Stomach smooth muscle (tissue), 2 donors: ENCODE data around the gene ADPRHL1.

Experiments used
- H3K27ac ChIP-seq: one replicate; pipeline ENCODE4 v1.7.0; 2013; ENCODE audit warnings: mild to moderate bottlenecking, low read length, inconsistent platforms
- H3K27me3 ChIP-seq, 2 donors: one replicate each; pipeline ENCODE4 v1.7.0; 2013; ENCODE audit warnings: low read length in 2 of 2; ENCODE audit not compliant: insufficient read depth in 2 of 2, control insufficient read depth in 1 of 2
- H3K36me3 ChIP-seq, 2 donors: one replicate each; pipeline ENCODE4 v1.7.0; 2013; ENCODE audit warnings: low read length in 2 of 2; ENCODE audit not compliant: control insufficient read depth in 2 of 2, insufficient read depth in 2 of 2
- H3K4me1 ChIP-seq: one replicate; pipeline ENCODE4 v1.7.0; 2013; ENCODE audit warnings: low read length; ENCODE audit not compliant: control insufficient read depth, insufficient read depth
- H3K4me3 ChIP-seq, 2 donors: one replicate each; pipeline ENCODE4 v1.7.0; 2013; ENCODE audit warnings: low read length in 2 of 2
- H3K9ac ChIP-seq, 2 donors: one replicate each; pipeline ENCODE4 v1.7.0; 2013; ENCODE audit warnings: low read length in 2 of 2, mild to moderate bottlenecking in 1 of 2
- H3K9me3 ChIP-seq, 2 donors: one replicate each; pipeline ENCODE4 v1.7.0; 2013; ENCODE audit warnings: low read length in 2 of 2; ENCODE audit not compliant: control insufficient read depth in 2 of 2
- donor health status: healthy.
- donor health status: Pancreatic carcinoma.

ADPRHL1 gene

DNA sequence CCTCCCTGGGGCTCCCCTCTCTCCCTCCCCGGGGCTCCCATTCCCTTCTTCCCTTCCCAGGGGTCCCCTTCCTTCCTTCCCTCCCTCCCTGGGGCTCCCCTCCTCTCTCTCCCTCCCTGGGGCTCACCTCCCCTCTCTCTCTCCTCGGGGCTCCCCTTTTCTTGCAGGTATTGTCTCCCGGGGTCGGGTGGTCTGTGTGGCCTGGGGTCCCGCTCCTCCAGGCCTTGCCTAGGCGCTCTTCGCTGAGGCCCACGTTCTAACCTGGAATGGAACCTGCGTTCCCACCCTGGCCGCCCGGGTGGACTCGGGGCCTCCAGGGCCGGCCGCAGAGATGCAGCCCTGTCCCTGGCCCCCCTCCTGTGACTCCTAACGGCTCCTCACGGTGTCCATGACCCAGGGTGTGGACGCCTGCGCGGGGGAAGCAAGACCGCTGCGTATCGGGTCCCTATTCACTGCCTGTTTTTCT, 38.2 kb upstream of the ADPRHL1 start:
- Histone ChIP-seq H3K27me3 (no peaks in the 10 kb centered on the region), H3K9ac (peak overlapping the region; percentile 85), H3K27ac (peak overlapping the region; percentile 66), H3K4me1 (peaks cover 46% of the 10 kb centered on the region), H3K4me3 (peak overlapping the region; percentile 83), H3K36me3 (peaks cover 0 to 3% of the 10 kb centered on the region in 2 donors), H3K9me3 (no peaks in the 10 kb centered on the region)

DNA sequence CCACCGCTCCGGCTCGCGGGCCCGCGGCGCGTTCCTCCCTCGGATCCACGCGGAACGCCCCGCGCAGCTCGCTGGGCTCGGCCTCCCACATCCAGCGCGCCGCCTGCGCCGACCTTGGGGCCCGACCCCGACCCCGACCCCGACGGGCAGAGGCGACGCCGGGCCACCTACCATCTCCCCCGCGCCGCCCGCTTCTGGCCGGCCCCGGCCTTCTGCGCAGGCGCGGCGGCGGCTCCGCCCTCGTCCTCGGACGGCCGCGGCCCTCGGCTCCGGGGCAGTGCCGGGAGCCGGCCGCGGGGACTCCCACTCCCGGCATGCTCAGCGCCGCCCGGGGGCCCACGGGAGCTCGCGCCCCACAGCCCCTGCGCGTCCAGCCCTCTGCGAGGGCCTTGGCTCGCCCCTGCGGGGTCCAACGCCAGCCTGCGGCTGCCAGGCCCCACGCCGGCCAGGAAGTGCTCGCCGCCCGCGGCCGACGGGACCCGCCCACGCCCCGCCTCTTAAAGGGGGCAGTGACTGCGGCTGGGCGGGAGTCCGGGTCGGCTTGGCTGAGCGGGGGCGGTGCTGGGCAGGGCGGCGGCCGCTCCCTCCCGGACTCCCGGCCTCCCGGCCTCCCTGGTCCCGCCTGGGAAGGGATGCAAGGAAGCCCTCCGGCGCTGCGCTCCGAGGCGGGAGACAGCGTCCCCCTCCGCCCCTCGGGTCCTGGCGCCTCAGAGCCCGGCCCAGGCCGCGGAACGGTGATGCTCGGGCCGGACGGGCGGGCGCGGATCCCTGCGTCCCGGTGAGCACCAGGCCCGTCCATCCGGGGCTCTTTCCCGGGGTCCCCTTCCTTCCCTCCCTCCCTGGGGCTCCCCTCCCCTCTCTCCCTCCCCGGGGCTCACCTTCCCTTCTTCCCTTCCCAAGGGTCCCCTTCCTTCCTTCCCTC, 37.5 kb upstream of the ADPRHL1 start, which contains the start of gene DCUN1D2:
DCUN1D2 (minus strand) TSS at position 216 of the 922 bp plus-strand sequence; CDS start at position 174, 42 bp downstream.
- Histone ChIP-seq H3K9ac (peak within 1 kb of the TSS; percentile 85), H3K4me1 (peaks cover 48% of the 10 kb centered on the region), H3K36me3 (peaks cover 0 to under 1% of the 10 kb centered on the region in 2 donors), H3K27ac (peak within 1 kb of the TSS; percentile 66), H3K27me3 (no peaks in the 10 kb centered on the region), H3K9me3 (no peaks in the 10 kb centered on the region), H3K4me3 (peak within 1 kb of the TSS; percentile 83)

DNA sequence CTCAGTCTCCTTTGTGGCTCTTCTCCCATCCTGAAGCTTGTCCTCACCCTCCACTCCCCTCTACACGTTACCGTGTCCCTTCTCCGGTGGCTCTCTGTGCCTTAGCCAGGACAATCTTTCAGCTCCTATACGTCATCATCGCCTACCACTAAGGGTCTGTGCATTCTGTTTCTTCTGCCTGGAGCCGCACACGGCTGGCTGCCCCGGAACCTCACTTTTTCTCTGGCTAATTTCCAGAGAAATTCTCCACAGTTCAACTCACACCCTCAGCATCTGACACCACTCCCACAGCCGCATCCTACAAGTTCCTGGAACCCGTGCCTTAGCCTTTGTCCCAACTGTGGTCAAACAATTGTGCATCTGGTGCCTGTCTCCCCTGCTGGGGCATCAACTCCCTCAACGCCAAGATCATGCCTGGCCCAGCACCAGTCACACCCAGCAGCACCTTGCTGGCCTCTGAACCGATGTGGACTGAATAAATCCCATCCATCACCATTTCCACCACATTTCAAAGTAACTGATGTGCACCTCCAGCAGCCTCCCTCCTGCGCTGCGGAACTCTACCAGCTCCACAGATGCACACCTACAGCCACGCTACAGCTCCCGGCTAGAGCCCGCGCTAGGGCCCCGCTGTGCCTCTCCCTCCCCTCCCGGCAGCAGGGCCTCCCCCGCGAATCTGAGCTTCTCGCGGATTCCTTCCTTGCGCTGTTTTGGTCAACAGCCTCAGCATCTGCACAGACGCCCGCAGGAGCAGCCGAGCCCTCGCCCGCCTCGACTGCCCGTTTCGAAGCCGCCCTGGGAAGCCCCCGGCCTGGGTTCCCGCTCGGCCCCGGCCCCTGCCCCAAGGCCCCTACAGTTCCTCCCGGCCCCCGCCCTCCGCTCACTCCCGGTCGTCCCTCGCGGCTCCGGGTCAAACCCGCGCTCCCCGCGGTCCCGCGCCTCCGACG, 36.5 kb upstream of the ADPRHL1 start:
- H3K4me1 ChIP-seq, result peaks cover 46% of the 10 kb centered on the region
- no peaks in the 10 kb centered on the region for H3K27me3 ChIP-seq
- peak overlapping the region; percentile 41 for H3K27ac ChIP-seq
- no peaks in the 10 kb centered on the region for H3K9me3 ChIP-seq
- peak overlapping the region; percentile 69 to 73 for H3K9ac ChIP-seq
- H3K36me3 ChIP-seq, result no peaks in the 10 kb centered on the region
- peak overlapping the region; percentile 66 to 83 for H3K4me3 ChIP-seq

DNA sequence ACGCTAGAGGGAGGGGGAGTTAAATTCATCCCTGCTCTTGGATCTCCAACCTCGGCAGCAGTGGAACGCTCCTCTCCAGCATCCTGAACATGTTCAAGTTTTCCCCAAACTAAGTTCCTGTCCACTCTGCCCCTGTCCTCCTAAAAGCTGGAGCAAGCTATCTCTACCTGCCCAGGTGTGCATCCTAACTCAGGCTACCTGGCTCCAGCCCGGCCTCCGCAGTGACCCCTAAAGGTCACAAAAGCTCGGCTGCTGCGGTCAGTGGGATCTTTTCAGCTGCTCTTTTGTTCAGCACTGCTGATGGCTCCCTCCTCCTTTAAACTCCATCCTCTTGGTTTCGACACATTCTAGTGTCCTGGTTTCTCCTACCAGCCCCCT, 35.9 kb upstream of the ADPRHL1 start:
- H3K4me1 ChIP-seq, result peaks cover 41% of the 10 kb centered on the region

DNA sequence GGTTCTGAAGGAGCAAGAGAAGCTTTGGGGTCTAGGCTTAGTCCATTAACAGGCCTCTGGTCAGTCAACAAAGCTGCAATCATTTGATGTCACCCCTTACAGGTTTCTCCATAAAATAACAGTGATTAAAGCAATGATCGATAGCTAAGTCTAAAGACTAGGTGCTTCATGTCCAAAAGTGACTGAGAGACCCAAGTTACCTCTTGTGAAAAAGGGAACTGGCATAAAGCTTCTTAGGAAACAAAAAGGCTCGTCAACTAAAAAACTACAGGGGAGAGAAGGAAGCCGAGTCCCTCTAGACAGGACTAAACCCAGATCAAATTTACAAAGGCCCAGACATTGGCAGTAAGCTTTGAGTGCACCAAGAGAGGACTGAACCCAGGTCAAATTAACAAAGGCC, 35.0 kb upstream of the ADPRHL1 start:
- Histone ChIP-seq H3K27me3 (no peaks in the 10 kb centered on the region), H3K36me3 (no peaks in the 10 kb centered on the region), H3K9me3 (no peaks in the 10 kb centered on the region), H3K27ac (no peak overlapping the region), H3K9ac (no peak overlapping the region), H3K4me1 (peaks cover 40% of the 10 kb centered on the region), H3K4me3 (no peak overlapping the region)

More for the DNA sequence above, 35.9 kb upstream of the ADPRHL1 start:
- Histone ChIP-seq H3K27ac (no peak overlapping the region), H3K4me3 (peak overlapping the region; percentile 66 to 83), H3K9ac (peak overlapping the region; percentile 69 to 73), H3K36me3 (no peaks in the 10 kb centered on the region), H3K9me3 (no peaks in the 10 kb centered on the region), H3K27me3 (no peaks in the 10 kb centered on the region)

DNA sequence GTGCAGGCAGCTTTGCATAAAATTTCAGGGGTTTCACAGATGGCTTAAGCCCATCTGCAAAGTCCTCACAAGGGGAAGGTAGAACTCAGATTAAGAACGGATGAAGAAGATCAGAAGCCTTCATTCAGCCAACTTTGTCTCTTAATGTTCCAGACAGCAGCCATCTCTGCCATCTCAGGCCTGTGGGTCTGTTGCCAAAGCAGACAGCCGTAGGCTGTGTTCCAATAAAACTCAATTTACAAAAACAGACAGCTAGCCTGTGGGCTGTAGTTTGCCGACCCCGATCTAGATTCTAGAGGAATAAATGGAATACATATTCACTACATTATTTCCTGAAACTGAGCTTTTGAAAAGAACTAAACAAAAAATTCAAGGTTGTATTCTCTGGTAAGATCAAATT, 33.4 kb upstream of the ADPRHL1 start:
- Histone ChIP-seq H3K27me3 (no peaks in the 10 kb centered on the region), H3K4me1 (peaks cover 33% of the 10 kb centered on the region), H3K27ac (no peak overlapping the region), H3K4me3 (no peak overlapping the region), H3K9ac (no peak overlapping the region), H3K9me3 (no peaks in the 10 kb centered on the region), H3K36me3 (no peaks in the 10 kb centered on the region)

DNA sequence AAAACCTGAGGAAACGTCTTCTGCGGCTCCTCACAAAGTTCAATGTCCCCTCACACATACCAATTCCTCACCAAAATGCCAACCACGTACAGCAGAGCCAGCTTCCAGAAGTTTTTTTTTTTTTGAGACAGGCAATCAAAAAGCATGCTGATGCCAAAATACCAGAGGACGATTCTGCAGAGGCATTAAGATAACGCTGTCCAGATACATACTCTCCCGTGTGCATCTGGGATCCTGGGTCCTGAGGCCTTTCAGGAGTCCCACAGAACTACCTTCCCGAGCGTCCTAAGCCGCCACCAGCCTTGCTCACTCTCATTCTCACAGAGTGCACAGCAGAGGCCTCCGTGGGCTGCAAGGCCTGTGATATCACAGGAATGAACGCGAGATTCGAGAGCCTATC, 32.3 kb upstream of the ADPRHL1 start:
- H3K4me3 ChIP-seq, result peak overlapping the region in 1 of 2 donors; percentile 15
- no peak overlapping the region for H3K9ac ChIP-seq

DNA sequence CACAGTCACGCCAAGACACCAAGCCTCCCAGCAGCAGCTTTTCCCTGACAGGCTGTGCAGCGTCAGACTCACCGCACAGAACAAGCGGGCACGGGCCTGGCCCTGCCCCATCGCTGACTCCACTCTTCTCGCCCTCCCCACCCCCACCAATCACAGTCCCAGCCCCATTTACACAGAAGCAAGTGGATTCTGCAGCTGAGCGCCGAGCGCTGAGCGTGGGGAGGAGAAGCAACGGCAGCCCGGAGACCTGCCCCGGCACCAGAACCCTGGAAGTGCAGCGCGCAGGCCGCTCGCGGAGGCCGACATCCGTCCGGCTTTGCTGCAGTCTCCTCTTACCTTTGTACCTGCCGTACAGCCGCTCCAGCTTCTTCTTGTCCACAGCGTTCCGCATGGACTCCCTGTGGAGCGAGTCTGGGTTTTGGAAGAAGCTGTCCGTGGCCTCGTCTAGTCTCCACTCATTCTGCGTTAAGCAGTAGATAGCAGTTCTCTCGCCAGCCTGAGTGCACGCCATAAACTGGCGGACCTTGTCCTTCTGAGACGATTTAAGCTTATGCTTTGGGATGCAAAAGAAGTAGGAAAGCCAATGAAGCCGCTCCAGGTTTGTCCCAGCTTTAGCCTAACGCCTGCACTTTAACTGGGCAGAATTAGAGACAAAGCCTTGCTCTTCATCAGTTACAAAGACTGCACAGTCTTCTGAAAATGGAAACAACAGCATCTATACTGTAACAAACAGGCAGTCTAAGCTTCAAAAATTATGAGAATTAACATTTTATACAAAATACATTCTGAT, 30.4 kb upstream of the ADPRHL1 start:
- no peak overlapping the region for H3K27ac ChIP-seq
- H3K27me3 ChIP-seq, result no peaks in the 10 kb centered on the region
- H3K9ac ChIP-seq, result no peak overlapping the region
- H3K4me1 ChIP-seq, result peaks cover 15% of the 10 kb centered on the region
- no peaks in the 10 kb centered on the region for H3K9me3 ChIP-seq
- peak overlapping the region in 1 of 2 donors; percentile 15 for H3K4me3 ChIP-seq
- peaks cover 4 to 6% of the 10 kb centered on the region in 2 donors for H3K36me3 ChIP-seq

More for the DNA sequence above, 32.3 kb upstream of the ADPRHL1 start:
- Histone ChIP-seq H3K36me3 (no peaks in the 10 kb centered on the region), H3K27me3 (no peaks in the 10 kb centered on the region), H3K4me1 (peaks cover 29% of the 10 kb centered on the region), H3K9me3 (no peaks in the 10 kb centered on the region), H3K27ac (no peak overlapping the region)

DNA sequence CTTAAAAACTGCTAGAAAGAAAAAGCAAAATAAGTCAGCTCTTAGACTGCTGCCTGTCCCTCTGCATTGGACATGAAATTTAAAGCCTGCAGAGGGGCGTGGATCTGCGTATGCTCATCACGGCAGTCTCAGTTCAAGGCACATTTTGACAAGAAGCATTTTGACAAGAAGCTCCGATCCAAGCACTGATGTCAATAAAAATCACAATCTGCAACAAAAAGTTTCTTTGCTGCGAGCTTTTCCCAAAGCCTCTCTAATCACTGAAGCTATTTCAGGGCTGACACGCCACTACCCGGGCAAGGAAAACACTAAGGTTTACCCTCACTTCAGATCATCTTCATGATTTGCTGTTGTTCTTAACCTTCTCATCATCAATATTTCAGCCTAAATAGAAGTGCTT, 29.8 kb upstream of the ADPRHL1 start:
- peaks cover 4 to 6% of the 10 kb centered on the region in 2 donors for H3K36me3 ChIP-seq
- H3K27me3 ChIP-seq, result no peaks in the 10 kb centered on the region
- H3K4me3 ChIP-seq, result peak overlapping the region in 1 of 2 donors; percentile 15
- no peak overlapping the region for H3K9ac ChIP-seq
- no peaks in the 10 kb centered on the region for H3K9me3 ChIP-seq
- H3K27ac ChIP-seq, result no peak overlapping the region
- H3K4me1 ChIP-seq, result peaks cover 13% of the 10 kb centered on the region

DNA sequence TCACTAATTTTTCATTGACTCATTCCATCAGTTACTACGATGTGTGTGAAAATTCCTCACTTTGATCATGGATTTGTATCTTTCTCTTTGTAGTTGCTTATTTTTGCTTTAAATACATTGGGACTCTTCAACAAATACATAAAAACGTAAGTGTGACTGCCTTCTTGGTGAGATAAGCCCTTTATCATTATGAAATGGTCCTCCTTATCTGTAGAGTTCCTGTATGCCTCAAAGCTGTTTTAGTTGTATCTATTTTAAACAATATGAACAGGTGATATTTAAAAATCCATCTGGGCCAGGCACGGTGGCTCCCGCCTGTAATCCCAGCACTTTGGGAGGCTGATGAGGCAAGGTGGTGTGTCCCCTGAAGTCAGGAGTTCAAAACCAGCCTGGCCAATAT, 25.9 kb upstream of the ADPRHL1 start:
- Histone ChIP-seq H3K27me3 (no peaks in the 10 kb centered on the region), H3K4me3 (no peak overlapping the region), H3K4me1 (no peaks in the 10 kb centered on the region), H3K36me3 (peaks cover 14 to 25% of the 10 kb centered on the region in 2 donors), H3K27ac (no peak overlapping the region), H3K9me3 (no peaks in the 10 kb centered on the region), H3K9ac (no peak overlapping the region)
